Adrenal gland (tissue), 12 donors: ENCODE data around the gene CTCFL. TPM values are rescaled to one million over a fixed set of nuclear protein-coding genes. Genes with fewer than 3 reads are reported as not detected.

Source experiments
- DNase-seq, 7 donors: peaks; one replicate each; pipeline ENCODE4 v3.0.0-alpha.2; 2019 to 2020
- H3K27ac ChIP-seq, 5 donors: fragments of 200-600 bp; sonication (generic) in 4 of 5; 1 replicate in 3 of 5; 2 replicates in 2 of 5; pipeline versions ENCODE4 v1.5.1 to v1.8.0; 2016 to 2020; ENCODE audit warnings: mild to moderate bottlenecking in 1 of 5
- H3K27me3 ChIP-seq: fragments of 200-600 bp; 2 replicates; pipeline ENCODE4 v1.8.0; 2021
- H3K36me3 ChIP-seq, 2 donors: fragments of 200-600 bp; replicated peaks in 1 of 2; 1 replicate in 1 of 2; 2 replicates in 1 of 2; pipeline versions ENCODE4 v1.5.1 to v1.8.0; 2018 to 2022
- H3K4me1 ChIP-seq, 2 donors: fragments of 200-600 bp; replicated peaks in 1 of 2; 1 replicate in 1 of 2; 2 replicates in 1 of 2; pipeline versions ENCODE4 v1.5.1 to v1.8.0; 2018 to 2021
- H3K4me3 ChIP-seq, 4 donors: fragments of 200-600 bp; sonication (generic) in 3 of 4; one replicate each; pipeline ENCODE4 v1.5.1; 2016 to 2018
- H3K9me3 ChIP-seq, 3 donors: fragments of 200-600 bp; sonication (generic) in 1 of 3; replicated peaks in 1 of 3; 1 replicate in 2 of 3; 2 replicates in 1 of 3; pipeline versions ENCODE4 v1.5.1 to v1.8.0; 2016 to 2021
- POLR2A ChIP-seq, 2 donors: fragments of 450-650 bp; IDR thresholded peaks; one replicate each; pipeline ENCODE4 v1.6.1; 2017; ENCODE audit warnings: antibody characterized with exemption in 2 of 2, mild to moderate bottlenecking in 2 of 2, moderate library complexity in 1 of 2
- WGBS, 4 donors: extraction: QIAGEN DNeasy Blood & Tissue Kit in 2 of 4; methylation state at CpG; one replicate each; pipeline versions ENCODE4 v1.1.5 to v1.1.7; 2013 to 2017; 5-methylcytosine and 5-hydroxymethylcytosine counted together
- intact Hi-C, 2 donors: fragments of 100-400 bp; cut with DNase I; formaldehyde crosslinking; loops; one replicate each; pipeline versions ENCODE4 v1.14.1 to v1.15.0; 2022 to 2023
- polyA plus RNA-seq, 3 donors: library from polyadenylated mRNA; stranded (reverse); fragments of 200-250 nt in 2 of 3; fragments of 350-450 nt in 1 of 3; fragmentation: Illumina TruSeq in 1 of 3; extraction: RNeasy Lipid Tissue Mini Kit (QIAGEN cat#74804) in 1 of 3; gene quantifications; one replicate each; pipeline ENCODE4 v1.2.3, GENCODE V29; 2013 to 2014
- total RNA-seq, 9 donors: library from RNA; depleted of rRNA in 4 of 9; stranded (reverse); fragments of >200 nt in 4 of 9; fragments of 120-200 nt in 1 of 9; fragmentation: NEBNext Ultra II Directional in 1 of 9; extraction: Animal tissue kit (Norgen Biotek cat#: 25700) in 1 of 9; gene quantifications; one replicate each; pipeline versions ENCODE4 v1.1.0 to v1.2.4, GENCODE V29; 2013 to 2023
- TF ChIP-seq, protein P1 (sequence below), 6 experiments: fragments of 450-650 bp in 4 of 6; fragments of 200-600 bp in 2 of 6; sonication (generic) in 1 of 6; IDR thresholded peaks; 1 replicate in 5 of 6; 2 replicates in 1 of 6; pipeline versions ENCODE4 v1.5.1 to v1.8.0; 2016 to 2021; ENCODE audit warnings: antibody characterized with exemption in 6 of 6, mild to moderate bottlenecking in 2 of 6, moderate library complexity in 1 of 6
- donor health status: healthy with polysubstance abuse.
- donor health status: Bipolar disorder and iron deficiency.
- donor health status: DM: yes; HTN: yes; CAD: no.
- donor health status: DM: no; HTN: no; CAD: no.
- donor health status: DM: no; HTN: no; CAD: no.
- donor health status: DM: yes; HTN: yes; CAD: no.

CTCFL gene
- total and polyA plus RNA-seq, 12 donors, result 0.08 to 0.27 (median 0.14) TPM; not detected in 9

DNA sequence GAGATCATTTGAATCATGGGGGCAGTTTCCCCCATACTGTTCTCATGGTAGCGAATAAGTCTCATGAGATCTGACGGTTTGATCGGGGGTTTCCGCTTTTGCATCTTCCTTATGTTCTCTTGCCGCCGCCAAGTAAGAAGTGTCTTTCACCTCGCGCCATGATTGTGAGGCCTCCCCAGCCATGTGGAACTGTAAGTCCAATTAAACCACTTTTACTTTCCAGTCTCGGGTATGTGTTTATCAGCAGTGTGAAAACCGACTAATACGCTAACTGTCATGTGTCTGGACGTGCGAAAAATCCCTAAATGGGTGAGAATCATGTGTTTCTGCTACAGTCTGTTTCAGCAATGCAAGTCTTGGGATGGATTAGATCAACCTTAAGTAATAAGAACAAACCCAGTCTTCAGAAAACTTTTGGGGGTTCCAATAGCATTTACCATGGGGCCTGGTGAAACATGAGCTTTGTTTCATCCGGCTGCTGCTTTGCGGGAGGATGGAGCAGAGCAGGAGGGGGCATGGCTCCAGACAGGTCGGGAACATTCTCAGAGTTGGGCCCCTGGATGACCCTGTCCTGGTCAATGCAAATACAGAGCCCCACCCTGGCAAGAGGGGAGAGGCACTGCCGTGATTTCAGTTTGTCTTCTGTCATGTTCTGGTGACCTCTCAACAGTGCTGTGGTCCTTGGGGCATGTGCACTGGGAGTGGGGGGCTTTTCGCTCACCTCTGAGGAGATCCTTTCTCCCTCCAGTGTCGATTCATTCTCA is 41.5 kb downstream of the CTCFL start:
- Histone ChIP-seq H3K4me1 (no peaks in the 10 kb centered on the region), H3K27ac (no peak overlapping the region), H3K9me3 (no peaks in the 10 kb centered on the region), H3K27me3 (peaks cover 6% of the 10 kb centered on the region), H3K4me3 (no peak overlapping the region), H3K36me3 (no peaks in the 10 kb centered on the region)
- 86 to 90% (median 88%) methylated on average over 18 to 19 of the region's 19 CpGs for WGBS, 4 donors
- intact Hi-C loops, result no loop called here
- no peak for DNase-seq
- TF ChIP-seq, protein P1, sequence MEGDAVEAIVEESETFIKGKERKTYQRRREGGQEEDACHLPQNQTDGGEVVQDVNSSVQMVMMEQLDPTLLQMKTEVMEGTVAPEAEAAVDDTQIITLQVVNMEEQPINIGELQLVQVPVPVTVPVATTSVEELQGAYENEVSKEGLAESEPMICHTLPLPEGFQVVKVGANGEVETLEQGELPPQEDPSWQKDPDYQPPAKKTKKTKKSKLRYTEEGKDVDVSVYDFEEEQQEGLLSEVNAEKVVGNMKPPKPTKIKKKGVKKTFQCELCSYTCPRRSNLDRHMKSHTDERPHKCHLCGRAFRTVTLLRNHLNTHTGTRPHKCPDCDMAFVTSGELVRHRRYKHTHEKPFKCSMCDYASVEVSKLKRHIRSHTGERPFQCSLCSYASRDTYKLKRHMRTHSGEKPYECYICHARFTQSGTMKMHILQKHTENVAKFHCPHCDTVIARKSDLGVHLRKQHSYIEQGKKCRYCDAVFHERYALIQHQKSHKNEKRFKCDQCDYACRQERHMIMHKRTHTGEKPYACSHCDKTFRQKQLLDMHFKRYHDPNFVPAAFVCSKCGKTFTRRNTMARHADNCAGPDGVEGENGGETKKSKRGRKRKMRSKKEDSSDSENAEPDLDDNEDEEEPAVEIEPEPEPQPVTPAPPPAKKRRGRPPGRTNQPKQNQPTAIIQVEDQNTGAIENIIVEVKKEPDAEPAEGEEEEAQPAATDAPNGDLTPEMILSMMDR (IDR thresholded peaks at IDR 0.05), result no peak
- no peak for TF ChIP-seq POLR2A (IDR thresholded peaks at IDR 0.05)

DNA sequence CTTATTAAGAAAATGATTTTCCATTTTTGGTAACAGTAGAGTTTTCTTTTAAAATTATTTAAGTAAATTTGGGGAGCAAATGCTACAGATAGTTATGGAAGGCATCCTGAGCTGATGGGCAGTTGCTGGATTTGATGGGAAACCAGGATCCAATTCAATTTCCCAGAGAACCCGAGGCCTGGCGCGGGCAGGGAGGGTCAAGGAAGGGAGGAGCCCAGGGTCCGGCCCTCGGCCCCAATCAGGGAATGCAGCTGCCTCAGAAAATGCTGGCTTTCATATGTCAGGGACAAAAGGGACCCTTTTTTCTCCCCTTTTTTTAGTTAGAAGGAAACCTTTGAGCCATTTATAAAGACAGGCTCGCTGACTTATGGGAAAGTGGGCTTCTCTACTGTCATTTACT is 42.1 kb downstream of the CTCFL start:
- Histone ChIP-seq H3K36me3 (no peaks in the 10 kb centered on the region), H3K27ac (no peak overlapping the region), H3K4me3 (no peak overlapping the region), H3K4me1 (no peaks in the 10 kb centered on the region), H3K9me3 (no peaks in the 10 kb centered on the region), H3K27me3 (peaks cover 6% of the 10 kb centered on the region)
- 85 to 96% (median 91%) methylated on average over 6 of the region's 6 CpGs for WGBS, 4 donors
- intact Hi-C loops, result no loop called here
- no peak for TF ChIP-seq POLR2A (IDR thresholded peaks at IDR 0.05)
- TF ChIP-seq, protein P1 (IDR thresholded peaks at IDR 0.05), result no peak
- DNase-seq, result no peak

- intact Hi-C loops, result no loop called here
- Histone ChIP-seq H3K36me3 (no peaks in the 10 kb centered on the region), H3K27me3 (peaks cover 6% of the 10 kb centered on the region), H3K9me3 (no peaks in the 10 kb centered on the region), H3K27ac (no peak overlapping the region), H3K4me1 (no peaks in the 10 kb centered on the region), H3K4me3 (no peak overlapping the region)
- DNase-seq, result no peak
- WGBS, 4 donors, result 60 to 67% (median 64%) methylated on average over 11 of the region's 11 CpGs
- TF ChIP-seq POLR2A (IDR thresholded peaks at IDR 0.05), result no peak
- TF ChIP-seq, protein P1 (IDR thresholded peaks at IDR 0.05), result no peak
These were observed 42.8 kb downstream of the CTCFL start for GRCh38 chr20:57482148-57482547.

DNA sequence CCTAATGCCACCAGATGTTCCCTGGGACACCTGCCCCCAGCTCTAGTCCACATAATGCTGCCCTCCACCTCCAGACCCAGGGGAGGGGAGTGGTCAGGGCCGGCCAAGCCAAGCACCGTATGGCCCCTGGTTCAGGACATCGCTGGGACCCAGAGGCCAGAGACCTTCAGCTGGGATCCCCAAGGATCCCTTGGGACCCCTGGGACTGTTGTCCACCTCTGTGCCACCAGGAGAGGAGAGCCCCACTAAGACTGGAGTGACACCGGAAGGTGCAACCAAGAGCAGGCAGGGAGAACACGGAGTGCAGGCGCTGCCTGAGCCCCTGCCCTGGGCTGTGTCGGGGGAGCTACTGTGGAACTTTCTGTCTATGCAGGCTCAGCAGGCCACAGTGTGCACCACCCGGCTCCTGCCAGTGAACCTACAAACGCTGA is 43.6 kb downstream of the CTCFL start:
- no peaks in the 10 kb centered on the region for H3K4me1 ChIP-seq
- WGBS, 4 donors, result 65 to 86% (median 73%) methylated on average over 5 to 9 of the region's 9 CpGs
- peaks cover 6% of the 10 kb centered on the region for H3K27me3 ChIP-seq
- no peaks in the 10 kb centered on the region for H3K36me3 ChIP-seq
- DNase-seq, result no peak
- H3K27ac ChIP-seq, result no peak overlapping the region
- no peaks in the 10 kb centered on the region for H3K9me3 ChIP-seq
- intact Hi-C loops, result no loop called here
- no peak for TF ChIP-seq POLR2A (IDR thresholded peaks at IDR 0.05)
- TF ChIP-seq, protein P1 (IDR thresholded peaks at IDR 0.05), result no peak
- H3K4me3 ChIP-seq, result no peak overlapping the region
